ENCODE data around the gene IL20RA.
A peak's percentile ranks its signal among the peaks of the same experiment; 100 is the strongest.
"Not testable (repeated sequence)": the region's sequence is repeated elsewhere in the genome, so short reads cannot be mapped to it uniquely, and the experiment has no call there.

IL20RA gene

GRCh38 chr6:137084865-137085617 lies 40.3 kb upstream of the IL20RA start:
- H3K4me3 ChIP-seq (ENCODE audit: low read length): no peak overlapping the region
- no peak for TF ChIP-seq CTCF (IDR thresholded peaks at IDR 0.05; ENCODE audit: insufficient read depth, low read depth, low read length, missing control alignments)
- no peak for DNase-seq (ENCODE audit: low read depth)

DNA sequence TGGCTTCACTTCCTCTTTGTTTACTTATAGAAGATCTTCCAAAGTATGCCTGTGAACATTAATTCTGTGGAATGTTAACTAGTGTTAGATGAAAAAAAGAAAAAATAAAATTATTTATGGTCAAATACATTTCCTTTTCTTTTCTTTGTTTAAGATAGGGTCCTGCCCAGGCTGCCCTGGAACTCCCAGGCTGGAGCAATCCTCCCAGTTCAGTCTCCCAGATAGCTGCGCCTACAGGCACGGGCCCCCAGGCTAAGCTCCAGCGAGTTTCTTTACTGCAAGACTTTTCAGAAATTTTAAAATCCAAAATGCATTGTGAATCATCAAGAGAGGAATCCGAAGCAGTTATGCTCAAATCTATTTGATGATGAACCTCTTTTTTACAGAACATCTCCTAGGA lies 39.3 kb upstream of the IL20RA start:
- DNase-seq (ENCODE audit: low read depth): no peak

DNA sequence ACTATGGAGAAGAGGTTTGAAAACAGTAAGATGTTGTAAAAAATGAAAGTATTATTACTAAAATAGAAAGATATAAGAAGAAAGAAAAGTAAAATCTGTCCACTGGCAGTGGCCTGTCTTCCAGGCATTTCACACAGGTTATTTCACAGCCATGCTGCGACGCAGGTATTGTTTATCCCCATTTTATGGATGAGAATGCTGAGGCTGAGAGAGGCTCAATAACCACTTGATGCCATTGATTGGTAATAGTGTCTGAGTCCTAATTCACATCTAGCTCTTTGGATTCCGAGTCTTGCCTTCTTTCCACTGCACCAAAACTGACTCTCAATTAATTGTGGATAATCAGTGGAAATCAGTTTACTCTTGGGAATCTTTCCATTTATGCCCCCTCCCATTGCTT lies 37.2 kb upstream of the IL20RA start:
- no peak overlapping the region for H3K4me3 ChIP-seq (ENCODE audit: low read length)
- TF ChIP-seq CTCF (IDR thresholded peaks at IDR 0.05; ENCODE audit: insufficient read depth, low read depth, low read length, missing control alignments): no peak

More for the DNA sequence above, 39.3 kb upstream of the IL20RA start:
- no peak for TF ChIP-seq CTCF (IDR thresholded peaks at IDR 0.05; ENCODE audit: insufficient read depth, low read depth, low read length, missing control alignments)
- no peak overlapping the region for H3K4me3 ChIP-seq (ENCODE audit: low read length)

GRCh38 chr6:137080711-137081110 lies 35.9 kb upstream of the IL20RA start:
- TF ChIP-seq CTCF (IDR thresholded peaks at IDR 0.05; ENCODE audit: insufficient read depth, low read depth, low read length, missing control alignments): no peak
- no peak for DNase-seq (ENCODE audit: low read depth)
- no peak overlapping the region for H3K4me3 ChIP-seq (ENCODE audit: low read length)

More for the DNA sequence above, 37.2 kb upstream of the IL20RA start:
- DNase-seq (ENCODE audit: low read depth): no peak

GRCh38 chr6:137076277-137077068 lies 31.7 kb upstream of the IL20RA start:
- peak; percentile 96 for TF ChIP-seq CTCF (IDR thresholded peaks at IDR 0.05; ENCODE audit: insufficient read depth, low read depth, low read length, missing control alignments)
- no peak overlapping the region for H3K4me3 ChIP-seq (ENCODE audit: low read length)
- peak; percentile 79 for DNase-seq (ENCODE audit: low read depth)

- DNase-seq (ENCODE audit: low read depth); H3K4me3 ChIP-seq (ENCODE audit: low read length): not testable (repeated sequence)
Observed at GRCh38 chr6:137075790-137076189, 31.0 kb upstream of the IL20RA start.

GRCh38 chr6:137070303-137070702 lies 25.5 kb upstream of the IL20RA start:
- TF ChIP-seq CTCF (IDR thresholded peaks at IDR 0.05; ENCODE audit: insufficient read depth, low read depth, low read length, missing control alignments): no peak
- no peak for DNase-seq (ENCODE audit: low read depth)
- H3K4me3 ChIP-seq (ENCODE audit: low read length): no peak overlapping the region

Measured in epithelial cell of esophagus (primary cell).